Stimulated activated CD8-positive, alpha-beta memory T cell treated with anti-CD3 and anti-CD28 coated beads, Interleukin-15, amount 100 ng/mL, for 48 hours (primary cell): ENCODE data around the gene IRF8.

Experiments
- DNase-seq, 2 donors: peaks; one replicate each; pipeline ENCODE4 v3.0.0-alpha.2; 2020; ENCODE audit warnings: low read depth in 2 of 2

Gene IRF8

GRCh38 chr16:85958731-85959130, 59.8 kb downstream of the IRF8 start:
- DNase-seq: no peak

- no peak for DNase-seq
These were observed 60.7 kb downstream of the IRF8 start for GRCh38 chr16:85959686-85960085.

GRCh38 chr16:85960486-85961046, 61.6 kb downstream of the IRF8 start:
- DNase-seq: no peak

GRCh38 chr16:85961988-85962915, 63.3 kb downstream of the IRF8 start:
- DNase-seq: no peak

- no peak for DNase-seq
These were observed 64.9 kb downstream of the IRF8 start for GRCh38 chr16:85963753-85964285.

GRCh38 chr16:85965125-85965524, 66.2 kb downstream of the IRF8 start:
- no peak for DNase-seq

GRCh38 chr16:85967111-85967510, 68.1 kb downstream of the IRF8 start:
- DNase-seq: no peak

- DNase-seq: no peak
These were observed 69.3 kb downstream of the IRF8 start for GRCh38 chr16:85968041-85968920.

- no peak for DNase-seq
These were observed 70.2 kb downstream of the IRF8 start for GRCh38 chr16:85969159-85969558.

- no peak for DNase-seq
These were observed 70.6 kb downstream of the IRF8 start for GRCh38 chr16:85969591-85969990.

- no peak for DNase-seq
These were observed 71.2 kb downstream of the IRF8 start for GRCh38 chr16:85970016-85970733.

GRCh38 chr16:85970738-85971137, 71.8 kb downstream of the IRF8 start:
- no peak for DNase-seq
